ENCODE results near the gene ZNRD2.
A peak's percentile ranks its signal among the peaks of the same experiment; 100 is the strongest.

Gene ZNRD2

DNA sequence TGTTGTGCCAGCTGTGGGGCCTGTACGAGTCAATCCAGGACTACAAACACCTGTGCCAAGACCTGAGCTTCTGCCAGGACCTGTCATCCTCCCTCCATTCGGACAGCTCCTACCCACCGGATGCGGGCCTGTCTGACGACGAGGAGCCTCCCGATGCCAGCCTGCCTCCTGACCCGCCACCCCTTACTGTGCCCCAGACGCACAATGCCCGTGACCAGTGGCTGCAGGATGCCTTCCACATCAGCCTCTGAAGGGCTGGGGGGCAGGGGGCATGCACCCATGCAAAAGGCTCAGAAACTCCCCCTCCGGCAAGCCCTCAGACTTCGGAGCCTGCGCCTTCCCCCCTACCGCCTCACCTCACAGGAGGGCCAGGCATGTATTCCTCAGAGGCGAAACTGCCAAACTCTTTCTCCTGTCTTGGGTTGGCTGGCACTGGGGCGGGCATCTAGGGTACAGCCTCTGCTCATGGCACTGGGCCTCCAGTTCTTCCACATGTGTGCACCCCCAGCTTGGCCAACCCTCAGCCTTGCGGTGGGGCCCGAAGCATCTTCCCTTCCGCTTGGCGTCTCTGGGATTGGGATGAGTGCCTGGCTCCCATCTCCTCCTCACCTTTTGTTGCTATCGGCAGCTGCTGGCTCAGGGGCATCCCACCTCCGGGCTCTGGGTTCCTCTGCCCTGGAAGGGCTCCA is 3.3 kb downstream of the ZNRD2 start:
- no peak for DNase-seq (ENCODE audit: low spot score)

GRCh38 chr11:65574109-65574810 is 4.0 kb downstream of the ZNRD2 start:
- DNase-seq (ENCODE audit: low spot score) = peak; percentile 77

DNA sequence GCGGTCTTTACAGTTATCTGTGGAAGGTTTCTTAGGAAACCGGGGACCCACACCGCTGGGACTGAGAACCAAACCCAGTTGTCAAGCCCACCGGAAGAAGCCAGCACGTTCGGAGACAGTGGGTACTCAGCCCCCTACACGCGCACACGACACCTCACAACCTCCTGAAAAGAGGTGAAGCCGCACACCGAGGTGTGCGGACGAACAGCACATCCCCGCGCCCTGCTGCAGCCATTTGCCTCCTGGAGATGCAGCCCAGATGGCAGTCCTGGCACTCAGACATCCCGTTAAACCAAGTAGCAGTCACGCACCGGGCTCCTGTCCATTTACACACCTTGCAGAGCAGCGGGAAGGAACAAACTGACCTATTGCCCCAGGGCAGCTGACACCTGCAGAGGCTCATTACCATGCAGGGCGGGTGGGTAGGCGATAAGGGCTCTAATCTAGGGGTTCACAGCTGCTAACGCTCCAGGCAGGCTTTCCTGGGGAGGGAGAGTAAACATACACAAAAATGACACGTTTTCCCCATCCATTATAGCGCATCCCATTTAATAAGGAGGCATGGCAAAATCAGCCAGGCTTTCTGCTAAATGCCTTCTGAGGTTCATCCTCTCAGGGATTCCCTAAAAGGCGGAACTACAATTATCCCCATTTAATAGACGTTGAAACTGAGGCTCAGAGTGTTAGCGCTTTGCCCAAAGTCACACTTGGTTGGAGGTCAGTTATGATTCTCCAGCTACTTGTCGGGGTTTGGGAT is 4.7 kb downstream of the ZNRD2 start:
- DNase-seq (ENCODE audit: low spot score) = peak; percentile 87

GRCh38 chr11:65575568-65576231 is 5.4 kb downstream of the ZNRD2 start, which contains the start of gene EHBP1L1:
Gene EHBP1L1, plus strand, starts transcription at chr11:65576053. Its CDS starts 250 bp downstream, at chr11:65576303.
- no peak for DNase-seq (ENCODE audit: low spot score)

GRCh38 chr11:65576232-65576866 is 6.1 kb downstream of the ZNRD2 start:
- no peak for DNase-seq (ENCODE audit: low spot score)

- DNase-seq (ENCODE audit: low spot score) = no peak
These were observed 6.8 kb downstream of the ZNRD2 start for GRCh38 chr11:65576867-65577755.

GRCh38 chr11:65577756-65578109 is 7.5 kb downstream of the ZNRD2 start:
- DNase-seq (ENCODE audit: low spot score) = no peak

GRCh38 chr11:65578134-65578533 is 7.9 kb downstream of the ZNRD2 start:
- no peak for DNase-seq (ENCODE audit: low spot score)

DNA sequence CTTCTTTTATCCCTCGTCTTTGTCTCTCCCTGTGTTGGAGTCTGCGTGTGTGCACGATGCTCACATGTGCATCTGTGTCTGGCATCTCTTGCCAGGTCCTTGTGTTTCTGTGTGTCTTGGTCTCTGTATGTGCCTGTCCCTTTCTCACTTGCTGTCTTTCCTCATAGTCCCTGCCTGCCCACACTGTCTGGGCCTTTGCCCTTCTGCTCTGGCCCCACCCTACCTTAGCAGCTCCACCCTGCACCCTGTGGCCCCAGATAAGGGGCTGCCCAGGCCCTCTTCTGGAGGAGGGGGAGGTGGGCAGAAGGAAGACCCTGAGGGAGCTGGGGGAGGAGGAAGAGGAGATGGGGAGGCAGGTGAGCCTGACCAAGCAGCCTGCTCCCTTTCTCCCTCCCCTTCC is 8.4 kb downstream of the ZNRD2 start:
- no peak for DNase-seq (ENCODE audit: low spot score)

GRCh38 chr11:65579291-65579690 is 9.0 kb downstream of the ZNRD2 start:
- no peak for DNase-seq (ENCODE audit: low spot score)

DNA sequence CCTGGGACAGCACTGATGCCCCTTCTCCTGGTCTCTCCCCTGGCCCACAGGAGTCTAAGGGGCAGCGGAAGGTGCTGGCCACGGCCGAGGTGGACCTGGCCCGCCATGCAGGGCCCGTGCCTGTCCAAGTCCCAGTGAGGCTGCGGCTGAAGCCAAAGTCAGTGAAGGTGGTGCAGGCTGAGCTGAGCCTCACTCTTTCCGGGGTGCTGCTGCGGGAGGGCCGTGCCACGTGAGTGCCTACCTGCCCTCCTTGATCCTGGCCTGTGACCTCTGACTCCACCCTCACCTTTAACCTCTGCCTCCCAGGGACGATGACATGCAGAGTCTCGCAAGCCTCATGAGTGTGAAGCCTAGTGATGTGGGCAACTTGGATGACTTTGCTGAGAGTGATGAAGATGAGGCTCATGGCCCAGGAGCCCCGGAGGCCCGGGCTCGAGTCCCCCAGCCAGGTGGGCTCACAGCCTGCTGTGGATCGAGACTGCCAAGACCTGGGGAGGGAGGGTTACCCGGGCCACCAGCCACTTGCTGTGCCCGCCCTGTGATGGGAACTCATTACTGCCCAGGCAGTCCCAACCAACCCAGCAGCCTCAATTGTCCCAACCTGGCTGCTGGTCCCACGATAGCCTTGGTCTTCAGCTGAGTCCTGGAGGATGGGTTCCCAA is 9.9 kb downstream of the ZNRD2 start:
- DNase-seq (ENCODE audit: low spot score) = no peak

GRCh38 chr11:65580756-65581155 is 10.5 kb downstream of the ZNRD2 start:
- no peak for DNase-seq (ENCODE audit: low spot score)

DNA sequence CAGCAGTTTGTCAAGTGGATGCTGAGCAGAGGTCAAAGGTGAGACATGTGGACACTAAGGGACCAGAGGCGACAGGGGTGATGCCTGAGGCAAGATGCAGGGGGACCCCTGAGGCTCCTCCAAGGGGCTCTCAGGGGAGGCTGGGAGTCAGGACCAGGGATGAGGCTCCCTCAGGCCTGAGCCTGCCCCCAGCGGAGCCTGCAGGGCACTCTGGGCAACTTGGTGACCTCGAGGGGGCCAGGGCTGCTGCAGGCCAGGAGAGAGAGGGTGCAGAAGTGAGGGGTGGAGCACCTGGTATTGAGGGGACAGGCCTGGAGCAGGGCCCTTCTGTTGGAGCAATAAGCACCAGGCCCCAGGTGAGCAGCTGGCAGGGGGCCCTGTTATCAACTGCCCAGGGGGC is 11.7 kb downstream of the ZNRD2 start:
- DNase-seq (ENCODE audit: low spot score) = no peak

DNA sequence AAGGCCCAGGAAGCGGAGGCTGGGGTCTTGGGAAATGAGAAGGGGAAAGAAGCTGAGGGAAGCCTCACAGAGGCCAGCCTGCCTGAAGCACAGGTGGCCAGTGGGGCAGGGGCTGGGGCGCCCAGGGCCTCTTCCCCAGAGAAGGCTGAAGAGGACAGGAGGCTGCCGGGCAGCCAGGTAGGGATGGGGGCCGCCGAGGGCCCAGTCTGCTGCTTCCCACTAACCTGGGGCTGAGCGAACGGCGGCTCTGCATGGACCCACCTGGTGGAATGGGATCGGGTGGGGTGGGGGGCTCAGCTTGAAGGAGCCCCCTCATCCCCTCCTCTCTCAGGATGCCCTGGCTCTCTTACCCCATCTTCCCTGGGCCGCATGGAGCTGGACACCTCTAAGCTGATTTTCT is 13.3 kb downstream of the ZNRD2 start:
- DNase-seq (ENCODE audit: low spot score) = no peak

DNA sequence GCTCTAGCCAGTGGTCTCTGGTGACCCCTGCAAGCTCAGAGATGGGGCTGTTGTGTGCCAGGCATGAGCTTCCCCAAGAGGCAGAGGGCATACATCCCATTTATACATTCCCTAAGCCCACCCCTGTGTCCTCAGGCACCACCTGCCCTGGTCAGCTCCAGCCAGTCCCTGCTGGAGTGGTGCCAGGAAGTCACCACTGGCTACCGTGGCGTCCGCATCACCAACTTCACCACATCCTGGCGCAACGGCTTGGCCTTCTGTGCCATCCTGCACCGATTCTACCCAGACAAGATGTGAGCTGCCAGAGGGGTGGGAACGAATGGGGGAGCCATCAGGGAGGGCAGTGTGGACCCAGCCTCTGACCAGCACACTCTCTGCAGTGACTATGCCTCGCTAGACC is 13.8 kb downstream of the ZNRD2 start:
- no peak for DNase-seq (ENCODE audit: low spot score)

- peak; percentile 60 for DNase-seq (ENCODE audit: low spot score)
These were observed 14.5 kb downstream of the ZNRD2 start for GRCh38 chr11:65584723-65585171.

GRCh38 chr11:65585396-65586246 is 15.3 kb downstream of the ZNRD2 start:
- DNase-seq (ENCODE audit: low spot score) = peak; percentile 23

DNA sequence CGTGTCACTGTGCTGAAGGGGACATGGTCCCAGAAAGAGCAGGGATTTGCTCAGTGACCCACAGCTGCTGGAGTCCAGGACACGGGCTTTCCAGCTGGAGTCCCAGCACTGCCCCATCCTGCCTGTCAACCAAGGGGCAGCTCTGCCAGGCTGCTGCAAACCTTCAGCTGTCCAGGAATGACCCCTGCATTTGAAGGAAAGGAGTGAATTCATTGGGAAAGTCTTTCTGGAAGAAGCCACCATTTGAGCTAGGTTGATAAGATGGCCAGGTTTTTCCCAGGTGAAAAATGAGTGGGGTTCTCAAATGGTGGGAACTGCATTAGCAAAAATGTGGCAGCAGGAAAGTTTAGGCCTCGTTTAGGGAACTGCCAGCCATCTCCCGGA is 16.0 kb downstream of the ZNRD2 start:
- DNase-seq (ENCODE audit: low spot score) = peak; percentile 43

DNA sequence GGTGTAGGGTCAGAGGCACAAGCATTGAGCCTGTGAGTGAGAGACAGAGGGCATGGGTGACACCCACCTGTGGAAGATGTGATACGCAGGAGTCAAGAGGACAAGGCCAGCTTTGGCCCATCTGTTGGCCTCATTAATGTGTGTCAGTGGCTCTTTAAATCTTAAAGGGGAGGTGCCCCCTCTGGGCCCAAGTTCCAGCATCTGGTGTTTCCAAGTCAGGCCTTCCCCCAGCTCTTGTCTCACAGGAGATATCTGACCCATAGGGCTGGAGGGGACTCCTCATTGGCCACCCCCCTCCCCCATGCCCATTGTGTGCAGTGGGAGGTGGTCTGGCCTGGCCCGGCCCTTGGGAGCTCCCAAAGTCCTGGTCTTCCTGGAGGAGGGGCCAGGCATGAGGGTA is 16.4 kb downstream of the ZNRD2 start:
- peak; percentile 92 for DNase-seq (ENCODE audit: low spot score)
